H9 (cell line): ENCODE results near the gene SMARCE1. TPM values are rescaled to one million over a fixed set of nuclear protein-coding genes. Genes with fewer than 3 reads are reported as not detected.

Experiments
- DNase-seq: peaks from one replicate; pipeline ENCODE4 v3.0.0-alpha.2; 2017
- H2AFZ ChIP-seq: one replicate; pipeline ENCODE4 v1.6.1; 2013; ENCODE audit warnings: mild to moderate bottlenecking, low read length, control low read depth, moderate library complexity
- H2AK5ac ChIP-seq: 2 replicates; pipeline ENCODE4 v1.6.1; 2013; ENCODE audit warnings: low read length, control low read depth, mixed read lengths; ENCODE audit not compliant: insufficient read length
- H2BK120ac ChIP-seq: one replicate; pipeline ENCODE4 v1.6.1; 2013; ENCODE audit warnings: low read depth, mild to moderate bottlenecking, low read length, control low read depth, inconsistent platforms; ENCODE audit not compliant: poor library complexity, severe bottlenecking
- H2BK12ac ChIP-seq: 2 replicates; pipeline ENCODE4 v1.6.1; 2013; ENCODE audit warnings: low read length, control low read depth, mixed read lengths, low read depth; ENCODE audit not compliant: insufficient read length
- H2BK15ac ChIP-seq: 2 replicates; pipeline ENCODE4 v1.6.1; 2013; ENCODE audit warnings: low read depth, low read length, control low read depth
- H2BK20ac ChIP-seq: one replicate; pipeline ENCODE4 v1.6.1; 2013; ENCODE audit warnings: low read depth, mild to moderate bottlenecking, low read length, control low read depth, inconsistent platforms; ENCODE audit not compliant: poor library complexity, severe bottlenecking
- H2BK5ac ChIP-seq: 2 replicates; pipeline ENCODE4 v1.6.1; 2013; ENCODE audit warnings: low read length, control low read depth, mixed read lengths; ENCODE audit not compliant: insufficient read length
- H3K14ac ChIP-seq: 2 replicates; pipeline ENCODE4 v1.6.1; 2013; ENCODE audit warnings: low read length, control low read depth; ENCODE audit not compliant: insufficient read depth
- H3K18ac ChIP-seq: 2 replicates; pipeline ENCODE4 v1.6.1; 2013; ENCODE audit warnings: low read depth, mild to moderate bottlenecking, mixed read lengths, low read length, control low read depth; ENCODE audit not compliant: insufficient read length
- H3K23ac ChIP-seq: 2 replicates; pipeline ENCODE4 v1.6.1; 2013; ENCODE audit warnings: low read length, control low read depth, mixed read lengths, low read depth; ENCODE audit not compliant: insufficient read length
- H3K23me2 ChIP-seq: 2 replicates; pipeline ENCODE4 v1.6.1; 2013; ENCODE audit warnings: low read depth, mild to moderate bottlenecking, mixed read lengths, low read length, control low read depth; ENCODE audit not compliant: insufficient read length, poor library complexity, severe bottlenecking
- H3K27ac ChIP-seq: 2 replicates; pipeline ENCODE4 v1.5.1; 2013; ENCODE audit warnings: low read length, control low read depth, mixed read lengths, low read depth; ENCODE audit not compliant: insufficient read length
- H3K27me3 ChIP-seq: 2 replicates; pipeline ENCODE4 v1.6.1; 2013; ENCODE audit warnings: low read length, control low read depth, inconsistent platforms; ENCODE audit not compliant: insufficient read depth
- H3K4ac ChIP-seq: 2 replicates; pipeline ENCODE4 v1.6.1; 2013; ENCODE audit warnings: low read depth, mild to moderate bottlenecking, control low read depth, inconsistent platforms, low read length, moderate library complexity
- H3K4me1 ChIP-seq: 2 replicates; pipeline ENCODE4 v1.6.1; 2013; ENCODE audit warnings: low read length, control low read depth, inconsistent platforms; ENCODE audit not compliant: insufficient read depth
- H3K4me2 ChIP-seq: 2 replicates; pipeline ENCODE4 v1.6.1; 2013; ENCODE audit warnings: low read length, control low read depth, mixed read lengths; ENCODE audit not compliant: insufficient read length, insufficient read depth
- H3K56ac ChIP-seq: 2 replicates; pipeline ENCODE4 v1.6.1; 2013; ENCODE audit warnings: low read depth, mild to moderate bottlenecking, mixed read lengths, low read length, control low read depth; ENCODE audit not compliant: insufficient read length
- H3K79me1 ChIP-seq: 2 replicates; pipeline ENCODE4 v1.6.1; 2013; ENCODE audit warnings: low read depth, mild to moderate bottlenecking, moderate library complexity, low read length, control low read depth, inconsistent platforms; ENCODE audit not compliant: insufficient read depth, poor library complexity, severe bottlenecking
- H3K79me2 ChIP-seq: 2 replicates; pipeline ENCODE4 v1.6.1; 2013; ENCODE audit warnings: low read length, control low read depth, inconsistent platforms; ENCODE audit not compliant: insufficient read depth
- H3K9ac ChIP-seq: 2 replicates; pipeline ENCODE4 v1.6.1; 2013; ENCODE audit warnings: low read length, control low read depth, mixed read lengths; ENCODE audit not compliant: insufficient read length; ENCODE audit errors: extremely low read depth
- H3K9me3 ChIP-seq: one replicate; pipeline ENCODE4 v1.6.1; 2013; ENCODE audit warnings: low read depth, low read length, inconsistent platforms; ENCODE audit not compliant: control insufficient read depth
- H3T11ph ChIP-seq: one replicate; pipeline ENCODE4 v1.6.1; 2013; ENCODE audit warnings: mild to moderate bottlenecking, low read length, control low read depth, inconsistent platforms
- H4K20me1 ChIP-seq: one replicate; pipeline ENCODE4 v1.6.1; 2013; ENCODE audit not compliant: control insufficient read depth, insufficient read length, insufficient read depth
- H4K5ac ChIP-seq: 2 replicates; pipeline ENCODE4 v1.6.1; 2013; ENCODE audit warnings: low read depth, mild to moderate bottlenecking, mixed read lengths, low read length, control low read depth; ENCODE audit not compliant: insufficient read length
- H4K8ac ChIP-seq: replicated peaks from 2 replicates; pipeline ENCODE4 v1.6.1; 2013; ENCODE audit warnings: low read length, control low read depth, mixed read lengths, low read depth; ENCODE audit not compliant: insufficient read length
- H4K91ac ChIP-seq: 2 replicates; pipeline ENCODE4 v1.6.1; 2013; ENCODE audit warnings: low read depth, mild to moderate bottlenecking, moderate library complexity, mixed read lengths, low read length, control low read depth; ENCODE audit not compliant: insufficient read length
- H3K27ac Mint-ChIP-seq, 3 experiments: 2 replicates in 2 of 3; 3 replicates in 1 of 3; pipeline ENCODE4 v1.8.0; 2020 to 2021; ENCODE audit warnings: mixed read lengths in 3 of 3, mild to moderate bottlenecking in 1 of 3, moderate library complexity in 1 of 3
- H3K27me3 Mint-ChIP-seq: 2 replicates; pipeline ENCODE4 v1.8.0; 2021; ENCODE audit warnings: low read depth, mild to moderate bottlenecking, moderate library complexity, mixed read lengths
- H3K36me3 Mint-ChIP-seq, 3 experiments: 2 replicates in 2 of 3; 3 replicates in 1 of 3; pipeline ENCODE4 v1.8.0; 2020 to 2021; ENCODE audit warnings: low read depth in 3 of 3, mixed read lengths in 3 of 3; ENCODE audit not compliant: insufficient read depth in 1 of 3
- H3K4me1 Mint-ChIP-seq, 2 experiments: 2 replicates each; pipeline ENCODE4 v1.8.0; 2020; ENCODE audit warnings: mixed read lengths in 2 of 2
- H3K4me3 Mint-ChIP-seq, 2 experiments: 2 replicates in 1 of 2; 3 replicates in 1 of 2; pipeline ENCODE4 v1.8.0; 2020 to 2021; ENCODE audit warnings: mild to moderate bottlenecking in 2 of 2, mixed read lengths in 2 of 2, moderate library complexity in 1 of 2
- H3K9me3 Mint-ChIP-seq, 2 experiments: 2 replicates in 1 of 2; 3 replicates in 1 of 2; pipeline ENCODE4 v1.8.0; 2020; ENCODE audit warnings: mild to moderate bottlenecking in 2 of 2, mixed read lengths in 2 of 2, moderate library complexity in 1 of 2
- WGBS: extraction: QIAGEN DNeasy Blood & Tissue Kit; methylation state at CpG from one replicate; pipeline ENCODE4 v1.1.7; 2013; ENCODE audit warnings: missing lambda C conversion rate, low lambda C conversion rate, mixed read lengths; ENCODE audit not compliant: insufficient read length; ENCODE audit errors: extremely low coverage; 5-methylcytosine and 5-hydroxymethylcytosine counted together
- total RNA-seq: library from RNA; stranded (reverse); gene quantifications from 2 replicates; pipeline ENCODE4 v1.2.1, GENCODE V29; 2021
- TF ChIP-seq, protein P1 (sequence below): fragments of 200-600 bp; sonication (generic); conservative IDR thresholded peaks from 3 replicates; pipeline ENCODE4 v1.8.0; 2021; ENCODE audit warnings: antibody characterized with exemption, mild to moderate bottlenecking

Gene SMARCE1
- total RNA-seq, 1 experiment from 2014 or later: 122 TPM

DNA sequence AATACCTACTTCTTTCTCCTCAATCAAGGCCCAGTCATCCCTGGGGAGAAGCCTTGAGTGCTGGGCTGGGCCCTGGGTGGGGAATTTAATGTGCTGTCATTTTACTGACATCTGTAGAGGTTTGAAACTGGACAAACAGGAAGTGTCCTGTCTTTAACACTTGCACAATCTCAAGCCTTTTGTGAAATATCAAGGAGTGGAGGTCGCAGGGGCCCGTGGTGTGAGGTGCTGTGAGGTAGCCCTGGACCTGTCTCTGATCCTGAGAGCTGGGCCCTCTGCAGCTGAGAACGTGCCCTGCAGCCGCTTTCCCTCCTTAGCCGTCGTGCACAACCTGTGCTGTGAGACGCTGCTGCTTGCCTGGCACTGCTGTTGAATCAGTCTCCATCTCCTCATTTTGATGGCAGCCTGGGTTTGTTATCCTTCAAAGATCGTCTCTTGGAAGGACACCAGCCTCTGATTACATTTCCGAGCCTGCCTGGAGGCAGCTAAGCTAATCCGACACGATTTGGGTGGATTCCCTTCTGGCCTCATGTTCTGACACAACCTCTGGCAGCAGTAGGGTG lies 29.9 kb downstream of the SMARCE1 start:
- Histone ChIP-seq H4K91ac (no peak overlapping the region), H3K79me2 (no peaks in the 10 kb centered on the region), H2BK12ac (no peak overlapping the region), H3K23me2 (no peaks in the 10 kb centered on the region), H4K20me1 (no peaks in the 10 kb centered on the region), H3K9ac (no peak overlapping the region), H2BK5ac (no peak overlapping the region), H2BK120ac (no peak overlapping the region), H3K4me1 (no peaks in the 10 kb centered on the region), H3K4me2 (no peak overlapping the region), H3T11ph (no peak overlapping the region), H3K18ac (no peak overlapping the region), H3K56ac (no peak overlapping the region), H2AFZ (no peak overlapping the region), H3K27ac (no peak overlapping the region), H3K27me3 (no peaks in the 10 kb centered on the region), H3K79me1 (no peaks in the 10 kb centered on the region), H3K4ac (no peak overlapping the region), H2BK15ac (no peak overlapping the region), H3K14ac (no peak overlapping the region), H4K5ac (no peak overlapping the region), H3K9me3 (no peaks in the 10 kb centered on the region), H3K23ac (no peak overlapping the region), H4K8ac (no peak overlapping the region), H2BK20ac (no peak overlapping the region), H2AK5ac (no peak overlapping the region)
- H3K4me1 Mint-ChIP-seq: peaks cover 8 to 14% of the 10 kb centered on the region in 2 experiments
- H3K36me3 Mint-ChIP-seq: no peaks in the 10 kb centered on the region; a peak in 1 of 7 replicates
- no CpG with 5 or more reads among the region's 11 CpGs for WGBS
- TF ChIP-seq, protein P1, sequence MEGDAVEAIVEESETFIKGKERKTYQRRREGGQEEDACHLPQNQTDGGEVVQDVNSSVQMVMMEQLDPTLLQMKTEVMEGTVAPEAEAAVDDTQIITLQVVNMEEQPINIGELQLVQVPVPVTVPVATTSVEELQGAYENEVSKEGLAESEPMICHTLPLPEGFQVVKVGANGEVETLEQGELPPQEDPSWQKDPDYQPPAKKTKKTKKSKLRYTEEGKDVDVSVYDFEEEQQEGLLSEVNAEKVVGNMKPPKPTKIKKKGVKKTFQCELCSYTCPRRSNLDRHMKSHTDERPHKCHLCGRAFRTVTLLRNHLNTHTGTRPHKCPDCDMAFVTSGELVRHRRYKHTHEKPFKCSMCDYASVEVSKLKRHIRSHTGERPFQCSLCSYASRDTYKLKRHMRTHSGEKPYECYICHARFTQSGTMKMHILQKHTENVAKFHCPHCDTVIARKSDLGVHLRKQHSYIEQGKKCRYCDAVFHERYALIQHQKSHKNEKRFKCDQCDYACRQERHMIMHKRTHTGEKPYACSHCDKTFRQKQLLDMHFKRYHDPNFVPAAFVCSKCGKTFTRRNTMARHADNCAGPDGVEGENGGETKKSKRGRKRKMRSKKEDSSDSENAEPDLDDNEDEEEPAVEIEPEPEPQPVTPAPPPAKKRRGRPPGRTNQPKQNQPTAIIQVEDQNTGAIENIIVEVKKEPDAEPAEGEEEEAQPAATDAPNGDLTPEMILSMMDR: 0 out of 3 replicates have a peak, but pooled peaks have one; percentile 25
- H3K27ac Mint-ChIP-seq: no peak overlapping the region; a peak in 1 of 7 replicates
- peak; percentile 75 for DNase-seq
- H3K27me3 Mint-ChIP-seq: peaks cover 15% of the 10 kb centered on the region
- H3K4me3 Mint-ChIP-seq: no peak overlapping the region
- no peaks in the 10 kb centered on the region for H3K9me3 Mint-ChIP-seq
